Germinal center (tissue), 1 donor: Measurements from ENCODE around the gene HOXA7.

Source experiments
- DNase-seq: peaks from one replicate; pipeline ENCODE4 v3.0.0; 2012; ENCODE audit warnings: mixed read lengths, low spot score

Gene HOXA7

DNA sequence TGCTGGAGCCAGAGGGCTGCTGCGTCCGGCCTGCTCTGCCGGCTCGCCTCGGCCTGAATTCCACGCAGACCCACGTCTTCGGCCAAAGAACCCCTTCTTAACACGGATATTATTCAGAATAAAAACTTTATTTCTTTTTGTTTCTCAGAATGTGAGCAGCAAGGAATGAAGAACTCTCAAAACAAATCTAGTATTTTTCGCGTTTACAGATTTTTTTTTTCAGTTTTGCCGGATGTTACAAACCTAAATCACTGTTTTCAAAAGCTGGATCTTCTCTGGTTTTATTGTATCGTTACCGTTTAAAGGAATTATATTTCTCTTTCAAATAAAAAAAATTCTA, 49.6 kb downstream of the HOXA7 start:
- no peak for DNase-seq

DNA sequence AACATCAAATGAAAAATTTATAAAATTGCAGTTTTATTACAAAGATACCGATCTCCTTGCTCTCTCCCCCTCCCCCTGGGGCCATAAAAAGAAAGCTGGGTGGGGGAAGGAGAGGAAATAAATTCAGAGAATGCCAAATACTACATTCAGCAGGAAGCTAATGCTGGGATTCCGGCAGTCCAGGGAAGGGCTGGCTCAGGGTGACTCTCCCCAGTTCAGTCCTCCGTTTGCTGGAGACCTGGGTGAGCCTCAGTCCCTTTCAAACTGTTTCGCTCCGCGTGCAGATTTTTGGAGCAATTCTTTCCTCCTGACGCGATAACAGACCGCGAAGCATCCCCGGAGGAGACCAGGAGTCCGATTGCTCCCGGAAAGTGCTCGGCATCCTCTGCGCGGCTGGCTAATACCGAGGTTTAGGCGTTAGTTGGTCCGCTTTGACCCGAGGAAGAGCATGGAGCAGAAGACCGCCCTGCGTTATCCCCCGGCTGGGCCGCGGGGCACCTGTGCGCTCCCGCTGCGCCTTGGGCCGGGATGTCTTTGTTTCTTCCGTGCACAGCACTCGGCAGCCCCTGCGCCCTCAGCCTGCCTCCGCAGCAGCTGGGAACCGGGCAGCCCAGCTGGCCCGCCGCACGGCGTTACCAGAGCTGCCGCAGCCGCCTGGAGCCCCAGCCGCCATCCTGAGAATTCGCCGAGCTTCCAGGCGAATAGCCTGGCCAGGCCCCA, 50.1 kb downstream of the HOXA7 start:
- no peak for DNase-seq

DNA sequence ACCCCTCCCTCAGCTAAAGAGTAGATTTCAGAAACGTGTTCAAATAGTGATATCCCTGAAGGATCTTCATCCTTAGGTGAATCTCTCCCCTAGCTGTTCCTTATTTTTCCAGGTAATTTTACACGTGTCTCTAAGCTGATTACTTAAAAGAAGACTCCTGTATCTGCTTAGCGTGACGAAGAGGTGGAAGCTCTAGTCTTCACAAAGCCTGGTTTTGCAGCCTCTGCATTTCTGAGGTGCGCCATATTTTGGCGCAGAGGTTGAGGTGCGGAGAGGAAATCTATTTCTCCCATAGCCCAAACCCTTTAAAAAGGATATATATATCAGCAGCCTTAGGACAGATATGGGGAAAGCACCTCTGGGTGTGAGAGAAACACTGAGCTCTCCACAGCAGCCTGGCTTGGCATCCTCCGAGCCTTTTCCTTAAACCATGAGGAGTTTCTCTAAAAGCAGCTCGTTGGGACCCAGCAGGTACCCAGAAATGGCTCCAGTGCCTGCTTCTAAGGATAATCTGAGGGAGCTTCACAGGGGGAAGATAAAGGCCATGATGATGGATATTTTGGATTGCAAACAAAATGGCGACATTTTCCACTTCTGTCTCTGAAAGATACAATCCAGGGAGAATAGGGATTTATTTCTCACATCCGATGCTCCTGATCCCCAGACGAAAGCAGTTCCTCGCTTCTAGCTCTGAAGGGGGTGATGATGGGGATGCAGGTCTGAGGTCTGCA, 51.0 kb downstream of the HOXA7 start:
- no peak for DNase-seq

DNA sequence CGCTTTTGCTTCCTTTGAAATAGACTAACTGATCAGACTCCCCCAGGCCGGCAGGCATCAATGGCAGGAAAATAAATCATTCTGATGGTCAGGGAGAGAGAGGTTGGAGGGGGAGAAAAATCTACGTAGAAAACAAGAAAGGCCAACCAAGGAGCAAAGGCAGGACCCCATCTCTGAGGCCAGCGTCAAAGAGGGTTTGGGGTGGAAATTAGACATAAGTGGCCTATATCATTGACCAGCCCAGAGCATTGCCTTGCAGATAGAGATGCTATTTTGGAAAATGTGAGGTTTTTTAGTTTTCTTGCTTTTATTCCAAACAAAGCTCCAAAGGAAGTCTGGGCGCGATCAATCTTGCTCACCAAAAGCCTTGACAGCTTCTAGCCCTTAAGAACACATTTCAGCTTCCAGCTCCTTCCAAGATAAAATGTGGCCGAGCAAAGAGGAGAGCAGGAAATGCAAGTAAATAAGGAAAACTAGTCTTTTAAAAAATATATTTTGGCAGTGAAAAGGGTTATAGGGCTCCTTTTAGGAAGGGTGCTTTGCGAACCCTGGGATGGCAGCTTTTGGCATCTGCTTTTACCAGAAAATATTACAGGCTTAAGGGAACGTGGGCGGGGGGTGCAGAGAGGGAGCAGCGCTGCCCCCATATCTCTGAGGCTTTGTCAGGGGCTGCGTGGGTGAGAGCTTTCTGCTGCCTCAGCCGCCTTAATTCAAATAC, 52.0 kb downstream of the HOXA7 start:
- no peak for DNase-seq
